ENCODE results near the gene TEX30.

GRCh38 chr13:102761071-102761470, 12.5 kb downstream of the TEX30 start:
- no peak for TF ChIP-seq CTCF (IDR thresholded peaks at IDR 0.05; ENCODE audit: low read depth, low read length)
- no peak for TF ChIP-seq EZH2phosphoT487 (IDR thresholded peaks at IDR 0.05; ENCODE audit: low read depth)

Measured in OCI-LY3 (cell line).